Tibial artery (tissue), 4 donors: ENCODE data around the gene DOCK10.

Experiments
- DNase-seq, 2 donors: peaks; one replicate each; pipeline ENCODE4 v3.0.0-alpha.2; 2019
- H3K27ac ChIP-seq, 2 donors: fragments of 200-600 bp; sonication (generic) in 1 of 2; 1 replicate in 1 of 2; 2 replicates in 1 of 2; pipeline ENCODE4 v1.5.1; 2018 to 2019; ENCODE audit warnings: mild to moderate bottlenecking in 1 of 2
- H3K27me3 ChIP-seq, 2 donors: fragments of 200-600 bp; sonication (generic) in 1 of 2; one replicate each; pipeline versions ENCODE4 v1.5.1 to v1.6.0; 2016 to 2019
- H3K36me3 ChIP-seq, 3 donors: fragments of 200-600 bp; sonication (generic) in 2 of 3; one replicate each; pipeline ENCODE4 v1.5.1; 2016 to 2019; ENCODE audit warnings: mild to moderate bottlenecking in 2 of 3
- H3K4me1 ChIP-seq, 4 donors: fragments of 200-600 bp; sonication (generic) in 2 of 4; 1 replicate in 3 of 4; 2 replicates in 1 of 4; pipeline ENCODE4 v1.5.1; 2016 to 2019
- H3K4me3 ChIP-seq, 2 donors: fragments of 200-600 bp; sonication (generic) in 1 of 2; 1 replicate in 1 of 2; 2 replicates in 1 of 2; pipeline ENCODE4 v1.5.1; 2018 to 2019; ENCODE audit warnings: mild to moderate bottlenecking in 2 of 2
- H3K9me3 ChIP-seq, 3 donors: fragments of 200-600 bp; sonication (generic) in 1 of 3; one replicate each; pipeline ENCODE4 v1.5.1; 2016 to 2019
- CTCF ChIP-seq, 2 experiments: fragments of 200-600 bp in 1 of 2; fragments of 450-650 bp in 1 of 2; IDR thresholded peaks; one replicate each; pipeline ENCODE4 v1.5.1; 2017 to 2019; ENCODE audit warnings: antibody characterized with exemption in 2 of 2, mild to moderate bottlenecking in 1 of 2, moderate library complexity in 1 of 2
- intact Hi-C: fragments of 100-400 bp; cut with DNase I; formaldehyde crosslinking; loops from one replicate; pipeline ENCODE4 v1.15.0; 2023; ENCODE audit warnings: low total_unique reads

Gene DOCK10

DNA sequence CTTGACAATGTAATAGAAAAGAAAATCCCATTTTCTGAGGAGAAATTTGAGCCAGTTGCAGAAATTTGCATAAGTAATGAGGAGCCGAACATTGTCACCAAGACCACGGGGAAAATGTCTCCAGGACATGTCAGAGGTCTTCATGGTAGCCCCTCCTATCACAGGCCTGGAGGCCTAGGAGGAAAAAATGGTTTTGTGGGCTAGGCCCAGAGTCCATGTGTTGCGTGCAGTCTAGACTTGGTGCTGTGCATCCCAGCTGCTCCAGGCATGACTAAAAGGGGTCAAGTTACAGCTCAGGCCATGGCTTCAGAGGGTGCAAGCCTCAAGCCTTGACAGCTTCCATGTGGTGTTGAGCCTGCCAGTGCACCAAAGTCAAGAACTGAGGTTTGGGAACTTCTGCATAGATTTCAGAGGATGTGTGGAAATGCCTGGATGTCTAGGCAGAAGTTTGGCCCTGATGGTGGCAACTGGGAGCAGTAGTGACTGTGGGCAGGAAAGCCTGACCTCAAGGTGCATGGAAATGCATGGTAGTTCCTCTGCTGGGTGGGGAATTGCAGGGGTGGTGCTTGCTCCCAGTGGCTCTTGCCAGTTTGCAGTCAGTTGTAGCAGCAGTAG is 284.2 kb downstream of the DOCK10 start:
- Histone ChIP-seq H3K4me3 (no peak overlapping the region), H3K27ac (no peak overlapping the region), H3K27me3 (no peaks in the 10 kb centered on the region), H3K9me3 (peaks cover 0 to 10% (median 6%) of the 10 kb centered on the region in 3 donors), H3K4me1 (peaks cover 0 to 19% (median 12%) of the 10 kb centered on the region in 4 donors), H3K36me3 (peaks cover 28 to 36% (median 31%) of the 10 kb centered on the region in 3 donors)
- intact Hi-C loops, result no loop called here
- no peak for DNase-seq
- no peak for TF ChIP-seq CTCF (IDR thresholded peaks at IDR 0.05)

GRCh38 chr2:224753743-224754540 is 288.3 kb downstream of the DOCK10 start:
- H3K36me3 ChIP-seq, result peaks cover 9 to 12% (median 12%) of the 10 kb centered on the region in 3 donors
- peaks cover 0 to 19% (median 12%) of the 10 kb centered on the region in 4 donors for H3K4me1 ChIP-seq
- no peaks in the 10 kb centered on the region for H3K27me3 ChIP-seq
- peak in 1 of 2 donors; percentile 24 for DNase-seq
- H3K9me3 ChIP-seq, result peaks cover 0 to 10% (median 6%) of the 10 kb centered on the region in 3 donors
- no peak for TF ChIP-seq CTCF (IDR thresholded peaks at IDR 0.05)
- H3K27ac ChIP-seq, result peak overlapping the region; percentile 37 to 45
- intact Hi-C loops, result no loop called here
- no peak overlapping the region for H3K4me3 ChIP-seq

- no peak for TF ChIP-seq CTCF (IDR thresholded peaks at IDR 0.05)
- intact Hi-C loops, result no loop called here
- H3K27me3 ChIP-seq, result no peaks in the 10 kb centered on the region
- DNase-seq, result no peak
- no peak overlapping the region for H3K4me3 ChIP-seq
- no peaks in the 10 kb centered on the region for H3K9me3 ChIP-seq
- H3K27ac ChIP-seq, result no peak overlapping the region
- no peaks in the 10 kb centered on the region for H3K36me3 ChIP-seq
- H3K4me1 ChIP-seq, result peaks cover 0 to 19% (median 12%) of the 10 kb centered on the region in 4 donors
These were observed 290.1 kb downstream of the DOCK10 start for GRCh38 chr2:224751996-224752698.

DNA sequence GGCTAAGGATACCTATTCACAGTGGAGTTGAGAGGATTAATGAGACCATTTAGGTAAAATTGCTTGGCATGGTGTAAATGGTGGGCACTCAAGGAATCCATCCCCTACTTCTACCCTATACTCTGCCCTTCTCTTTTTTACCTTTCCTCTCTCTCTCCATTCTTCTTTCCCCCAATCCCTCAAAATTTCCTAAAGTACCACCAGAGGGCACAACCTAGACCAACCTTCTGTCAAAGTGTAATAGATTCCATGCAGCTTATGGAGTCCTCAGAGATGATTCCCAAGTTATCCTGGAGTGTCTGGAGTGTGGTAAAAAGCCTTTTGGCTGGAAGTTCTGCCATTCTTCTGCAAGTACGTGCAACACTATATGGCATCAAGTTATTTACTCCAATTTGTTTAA is 293.1 kb downstream of the DOCK10 start:
- Histone ChIP-seq H3K27ac (no peak overlapping the region), H3K27me3 (no peaks in the 10 kb centered on the region), H3K36me3 (no peaks in the 10 kb centered on the region), H3K4me3 (no peak overlapping the region), H3K4me1 (peaks cover 0 to 6% (median 4%) of the 10 kb centered on the region in 4 donors), H3K9me3 (no peaks in the 10 kb centered on the region)
- TF ChIP-seq CTCF (IDR thresholded peaks at IDR 0.05), result no peak
- no peak for DNase-seq
- intact Hi-C loops, result no loop called here

DNA sequence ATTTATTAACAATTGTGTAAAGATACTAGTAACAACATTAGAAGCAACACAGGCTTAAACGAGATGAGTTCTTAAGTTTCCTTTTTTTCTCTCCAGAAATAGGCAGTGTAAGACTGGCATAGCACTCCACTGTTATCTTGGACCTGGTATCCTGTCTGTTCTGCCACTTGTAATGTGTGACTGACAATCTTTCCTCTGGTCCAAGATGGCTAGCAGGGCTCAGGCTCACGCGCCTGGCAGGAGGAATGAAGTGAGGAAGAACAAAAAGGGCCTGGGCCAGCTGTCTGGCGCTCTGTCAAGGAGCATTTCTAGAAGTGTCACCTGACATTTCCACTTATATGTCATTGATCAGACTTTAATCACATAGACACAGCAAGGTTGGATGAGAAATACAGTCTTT is 294.5 kb downstream of the DOCK10 start:
- Histone ChIP-seq H3K4me3 (no peak overlapping the region), H3K4me1 (no peaks in the 10 kb centered on the region), H3K27ac (no peak overlapping the region), H3K9me3 (no peaks in the 10 kb centered on the region), H3K27me3 (no peaks in the 10 kb centered on the region), H3K36me3 (no peaks in the 10 kb centered on the region)
- intact Hi-C loops, result no loop called here
- no peak for DNase-seq
- no peak for TF ChIP-seq CTCF (IDR thresholded peaks at IDR 0.05)
